Activated CD4-positive, alpha-beta T cell treated with anti-CD3 and anti-CD28 coated beads, Interleukin-2, Interleukin-6, amounts not matched to agents 100 ng/mL and 50 ng/mL, durations not matched to agents 16 hours and 8 hours (primary cell): ENCODE data around the gene PPP2R1A.
A peak's percentile ranks its signal among the peaks of the same experiment; 100 is the strongest.
"Not testable (repeated sequence)": the region's sequence is repeated elsewhere in the genome, so short reads cannot be mapped to it uniquely, and the experiment has no call there.

Experiments
- DNase-seq: peaks from one replicate; pipeline ENCODE4 v3.0.0-alpha.2; 2020

The PPP2R1A gene

GRCh38 chr19:52200755-52201391 is 11.0 kb downstream of the PPP2R1A start:
- not testable (repeated sequence) for DNase-seq

GRCh38 chr19:52206481-52206880 is 16.6 kb downstream of the PPP2R1A start:
- DNase-seq: no peak

GRCh38 chr19:52211203-52211602 is 21.4 kb downstream of the PPP2R1A start:
- DNase-seq: no peak

- DNase-seq: no peak
Measured at GRCh38 chr19:52211926-52212571, 22.2 kb downstream of the PPP2R1A start.

GRCh38 chr19:52212572-52213255 is 22.9 kb downstream of the PPP2R1A start:
- no peak for DNase-seq

- DNase-seq: no peak
Measured at GRCh38 chr19:52214241-52214640, 24.4 kb downstream of the PPP2R1A start.

- no peak for DNase-seq
Measured at GRCh38 chr19:52216401-52216800, 26.5 kb downstream of the PPP2R1A start.

GRCh38 chr19:52217576-52217975 is 27.7 kb downstream of the PPP2R1A start:
- no peak for DNase-seq

GRCh38 chr19:52219611-52220010 is 29.8 kb downstream of the PPP2R1A start:
- DNase-seq: no peak

- no peak for DNase-seq
Measured at GRCh38 chr19:52221031-52221430, 31.2 kb downstream of the PPP2R1A start.

GRCh38 chr19:52221831-52222375 is 32.1 kb downstream of the PPP2R1A start:
- no peak for DNase-seq

GRCh38 chr19:52224211-52224610 is 34.4 kb downstream of the PPP2R1A start:
- no peak for DNase-seq

GRCh38 chr19:52226652-52227051 is 36.8 kb downstream of the PPP2R1A start:
- DNase-seq: peak; percentile 30

GRCh38 chr19:52227196-52227940 is 37.5 kb downstream of the PPP2R1A start:
- no peak for DNase-seq

- no peak for DNase-seq
Measured at GRCh38 chr19:52227980-52228379, 38.1 kb downstream of the PPP2R1A start.

- DNase-seq: no peak
Measured at GRCh38 chr19:52229524-52229923, 39.7 kb downstream of the PPP2R1A start.

- no peak for DNase-seq
Measured at GRCh38 chr19:52230685-52231084, 40.8 kb downstream of the PPP2R1A start.

GRCh38 chr19:52231154-52231910 is 41.5 kb downstream of the PPP2R1A start:
- no peak for DNase-seq

GRCh38 chr19:52234406-52234805 is 44.6 kb downstream of the PPP2R1A start:
- no peak for DNase-seq

- DNase-seq: no peak
Measured at GRCh38 chr19:52237197-52237596, 47.3 kb downstream of the PPP2R1A start.

- peak; percentile 61 for DNase-seq
Measured at GRCh38 chr19:52237771-52238400, 48.0 kb downstream of the PPP2R1A start.

- no peak for DNase-seq
Measured at GRCh38 chr19:52244021-52244420, 54.2 kb downstream of the PPP2R1A start.
